ENCODE data around the gene UBA1. TPM values are rescaled to one million over a fixed set of nuclear protein-coding genes. Genes with fewer than 3 reads are reported as not detected.

The UBA1 gene
- total and polyA plus RNA-seq, 2 of the 13 experiments (the other 11 are each of a cell fraction or from before 2014, with no cell fraction given): 93.3 to 129 TPM

- TF ChIP-seq, protein P1, sequence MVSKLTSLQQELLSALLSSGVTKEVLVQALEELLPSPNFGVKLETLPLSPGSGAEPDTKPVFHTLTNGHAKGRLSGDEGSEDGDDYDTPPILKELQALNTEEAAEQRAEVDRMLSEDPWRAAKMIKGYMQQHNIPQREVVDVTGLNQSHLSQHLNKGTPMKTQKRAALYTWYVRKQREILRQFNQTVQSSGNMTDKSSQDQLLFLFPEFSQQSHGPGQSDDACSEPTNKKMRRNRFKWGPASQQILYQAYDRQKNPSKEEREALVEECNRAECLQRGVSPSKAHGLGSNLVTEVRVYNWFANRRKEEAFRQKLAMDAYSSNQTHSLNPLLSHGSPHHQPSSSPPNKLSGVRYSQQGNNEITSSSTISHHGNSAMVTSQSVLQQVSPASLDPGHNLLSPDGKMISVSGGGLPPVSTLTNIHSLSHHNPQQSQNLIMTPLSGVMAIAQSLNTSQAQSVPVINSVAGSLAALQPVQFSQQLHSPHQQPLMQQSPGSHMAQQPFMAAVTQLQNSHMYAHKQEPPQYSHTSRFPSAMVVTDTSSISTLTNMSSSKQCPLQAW (CRISPR knock-in tag; IDR thresholded peaks at IDR 0.05): no peak
- peak; percentile 68 for TF ChIP-seq XRCC5 (optimal IDR thresholded peaks at IDR 0.05; ENCODE audit: low read length)
- peak; percentile 63 to 88 for TF ChIP-seq POLR2A (IDR thresholded peaks at IDR 0.05; ENCODE audit: insufficient read depth in 1 of 2, low read depth in 2 of 2, low read length in 2 of 2)
- TF ChIP-seq LCORL (IDR thresholded peaks at IDR 0.05): no peak
- 0 out of 2 replicates have a peak, but pooled peaks have one; percentile 33 for TF ChIP-seq LCORL (CRISPR knock-in tag; IDR thresholded peaks at IDR 0.05)
- TF ChIP-seq ZNF839 (CRISPR knock-in tag; IDR thresholded peaks at IDR 0.05; ENCODE audit: borderline replicate concordance): no peak; the same call in 1 of the 2 replicates
- TF ChIP-seq PAF1 (CRISPR knock-in tag; IDR thresholded peaks at IDR 0.05): no peak
- TF ChIP-seq SNAPC2 (CRISPR knock-in tag; IDR thresholded peaks at IDR 0.05): no peak
- TF ChIP-seq, protein P2, sequence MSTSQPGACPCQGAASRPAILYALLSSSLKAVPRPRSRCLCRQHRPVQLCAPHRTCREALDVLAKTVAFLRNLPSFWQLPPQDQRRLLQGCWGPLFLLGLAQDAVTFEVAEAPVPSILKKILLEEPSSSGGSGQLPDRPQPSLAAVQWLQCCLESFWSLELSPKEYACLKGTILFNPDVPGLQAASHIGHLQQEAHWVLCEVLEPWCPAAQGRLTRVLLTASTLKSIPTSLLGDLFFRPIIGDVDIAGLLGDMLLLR (CRISPR knock-in tag; IDR thresholded peaks at IDR 0.05): no peak
- peak; percentile 24; the same call in 1 of the 2 replicates for TF ChIP-seq PHF20 (CRISPR knock-in tag; IDR thresholded peaks at IDR 0.05)
- peak; percentile 71 for TF ChIP-seq TAF1 (CRISPR knock-in tag; IDR thresholded peaks at IDR 0.05)
- 0 out of 2 replicates have a peak, but pooled peaks have one; percentile 20 for TF ChIP-seq ZNF609 (CRISPR knock-in tag; IDR thresholded peaks at IDR 0.05; ENCODE audit: borderline replicate concordance)
- peak; percentile 29 for TF ChIP-seq HNRNPLL (IDR thresholded peaks at IDR 0.05; ENCODE audit: low read depth, low read length, poor library complexity, severe bottlenecking)
- TF ChIP-seq KDM2A (CRISPR knock-in tag; IDR thresholded peaks at IDR 0.05; ENCODE audit: borderline replicate concordance, low read depth): peak; percentile 15; the same call in 1 of the 2 replicates
- TF ChIP-seq ASH2L (IDR thresholded peaks at IDR 0.05; ENCODE audit: insufficient read length, low read depth, low read length): no peak
- peak; percentile 59; the same call in 1 of the 2 replicates for TF ChIP-seq ZSCAN21 (CRISPR knock-in tag; IDR thresholded peaks at IDR 0.05; ENCODE audit: borderline replicate concordance)
- TF ChIP-seq, protein P3, sequence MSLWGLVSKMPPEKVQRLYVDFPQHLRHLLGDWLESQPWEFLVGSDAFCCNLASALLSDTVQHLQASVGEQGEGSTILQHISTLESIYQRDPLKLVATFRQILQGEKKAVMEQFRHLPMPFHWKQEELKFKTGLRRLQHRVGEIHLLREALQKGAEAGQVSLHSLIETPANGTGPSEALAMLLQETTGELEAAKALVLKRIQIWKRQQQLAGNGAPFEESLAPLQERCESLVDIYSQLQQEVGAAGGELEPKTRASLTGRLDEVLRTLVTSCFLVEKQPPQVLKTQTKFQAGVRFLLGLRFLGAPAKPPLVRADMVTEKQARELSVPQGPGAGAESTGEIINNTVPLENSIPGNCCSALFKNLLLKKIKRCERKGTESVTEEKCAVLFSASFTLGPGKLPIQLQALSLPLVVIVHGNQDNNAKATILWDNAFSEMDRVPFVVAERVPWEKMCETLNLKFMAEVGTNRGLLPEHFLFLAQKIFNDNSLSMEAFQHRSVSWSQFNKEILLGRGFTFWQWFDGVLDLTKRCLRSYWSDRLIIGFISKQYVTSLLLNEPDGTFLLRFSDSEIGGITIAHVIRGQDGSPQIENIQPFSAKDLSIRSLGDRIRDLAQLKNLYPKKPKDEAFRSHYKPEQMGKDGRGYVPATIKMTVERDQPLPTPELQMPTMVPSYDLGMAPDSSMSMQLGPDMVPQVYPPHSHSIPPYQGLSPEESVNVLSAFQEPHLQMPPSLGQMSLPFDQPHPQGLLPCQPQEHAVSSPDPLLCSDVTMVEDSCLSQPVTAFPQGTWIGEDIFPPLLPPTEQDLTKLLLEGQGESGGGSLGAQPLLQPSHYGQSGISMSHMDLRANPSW (CRISPR knock-in tag; IDR thresholded peaks at IDR 0.05; ENCODE audit: borderline replicate concordance): 0 out of 2 replicates have a peak, but pooled peaks have one; percentile 29
Observed at GRCh38 chrX:47144626-47145394, 48.8 kb upstream of the UBA1 start, which contains the start of the genes NDUFB11 and RBM10 (continued).
